Sigmoid colon (tissue), 3 donors: Measurements from ENCODE around the gene HID1.

Source experiments
- CTCF ChIP-seq, 4 experiments: fragments of 450-650 bp in 3 of 4; fragments of 200-600 bp in 1 of 4; IDR thresholded peaks; one replicate each; pipeline ENCODE4 v1.5.1; 2016 to 2019; ENCODE audit warnings: antibody characterized with exemption in 4 of 4, mild to moderate bottlenecking in 3 of 4, moderate library complexity in 2 of 4
- POLR2A ChIP-seq, 2 donors: fragments of 450-650 bp; IDR thresholded peaks; one replicate each; pipeline ENCODE4 v1.6.1; 2016; ENCODE audit warnings: antibody characterized with exemption in 2 of 2, mild to moderate bottlenecking in 2 of 2, moderate library complexity in 2 of 2

- TF ChIP-seq CTCF (IDR thresholded peaks at IDR 0.05) (no peak), POLR2A (IDR thresholded peaks at IDR 0.05) (no peak)
These were observed 52.9 kb downstream of the HID1 start for GRCh38 chr17:74919440-74920305.
